Nephron (organoid): ENCODE data around the gene SPTBN1.

ENCODE experiments used
- H3K27ac Mint-ChIP-seq, 3 experiments: 2 replicates each; pipeline ENCODE4 v1.8.0; 2020; ENCODE audit warnings: mixed read lengths in 3 of 3, mild to moderate bottlenecking in 2 of 3, moderate library complexity in 1 of 3
- H3K27me3 Mint-ChIP-seq: 2 replicates; pipeline ENCODE4 v1.8.0; 2021; ENCODE audit warnings: low read depth, mild to moderate bottlenecking, moderate library complexity, mixed read lengths
- H3K36me3 Mint-ChIP-seq: 2 replicates; pipeline ENCODE4 v1.8.0; 2020; ENCODE audit warnings: low read depth, mixed read lengths
- H3K4me1 Mint-ChIP-seq: 2 replicates; pipeline ENCODE4 v1.8.0; 2020; ENCODE audit warnings: mixed read lengths
- H3K4me3 Mint-ChIP-seq, 3 experiments: 2 replicates each; pipeline ENCODE4 v1.8.0; 2020; ENCODE audit warnings: mild to moderate bottlenecking in 3 of 3, mixed read lengths in 3 of 3, moderate library complexity in 2 of 3
- H3K9me3 Mint-ChIP-seq: 2 replicates; pipeline ENCODE4 v1.8.0; 2020; ENCODE audit warnings: mixed read lengths
- TF ChIP-seq, protein P1 (sequence below), 3 experiments: fragments of 200-600 bp; sonication (generic); IDR thresholded peaks; one replicate each; pipeline ENCODE4 v1.5.0; 2021; ENCODE audit warnings: antibody characterized with exemption in 3 of 3; ENCODE audit not compliant: unreplicated experiment in 3 of 3

Gene SPTBN1

DNA sequence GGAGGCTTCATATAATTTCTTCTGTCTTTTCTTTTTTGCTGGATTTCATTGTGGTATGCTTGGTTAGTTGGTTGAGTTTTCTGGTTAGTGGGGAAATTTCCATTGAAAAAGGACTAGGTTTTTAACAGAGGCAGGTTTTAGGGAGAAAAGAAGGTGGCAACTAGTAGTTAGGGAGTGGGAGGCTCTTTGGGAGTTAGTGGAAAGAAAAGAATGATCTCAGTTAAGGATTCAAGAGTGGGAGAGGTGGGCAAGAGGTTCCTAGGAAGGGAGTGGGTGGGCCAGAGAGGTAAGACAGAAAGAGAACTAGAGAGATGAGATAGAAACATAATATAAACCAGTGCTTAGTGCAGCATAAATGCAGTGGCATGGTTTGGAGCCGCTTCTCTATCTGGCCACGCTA lies 96.9 kb downstream of the SPTBN1 start:
- Mint-ChIP-seq H3K36me3 (no peaks in the 10 kb centered on the region), H3K4me3 (no peak overlapping the region), H3K4me1 (peaks cover 40% of the 10 kb centered on the region), H3K9me3 (no peaks in the 10 kb centered on the region), H3K27me3 (peaks cover 4% of the 10 kb centered on the region), H3K27ac (peak overlapping the region in 1 of 3 experiments; percentile 19)
- TF ChIP-seq, protein P1, sequence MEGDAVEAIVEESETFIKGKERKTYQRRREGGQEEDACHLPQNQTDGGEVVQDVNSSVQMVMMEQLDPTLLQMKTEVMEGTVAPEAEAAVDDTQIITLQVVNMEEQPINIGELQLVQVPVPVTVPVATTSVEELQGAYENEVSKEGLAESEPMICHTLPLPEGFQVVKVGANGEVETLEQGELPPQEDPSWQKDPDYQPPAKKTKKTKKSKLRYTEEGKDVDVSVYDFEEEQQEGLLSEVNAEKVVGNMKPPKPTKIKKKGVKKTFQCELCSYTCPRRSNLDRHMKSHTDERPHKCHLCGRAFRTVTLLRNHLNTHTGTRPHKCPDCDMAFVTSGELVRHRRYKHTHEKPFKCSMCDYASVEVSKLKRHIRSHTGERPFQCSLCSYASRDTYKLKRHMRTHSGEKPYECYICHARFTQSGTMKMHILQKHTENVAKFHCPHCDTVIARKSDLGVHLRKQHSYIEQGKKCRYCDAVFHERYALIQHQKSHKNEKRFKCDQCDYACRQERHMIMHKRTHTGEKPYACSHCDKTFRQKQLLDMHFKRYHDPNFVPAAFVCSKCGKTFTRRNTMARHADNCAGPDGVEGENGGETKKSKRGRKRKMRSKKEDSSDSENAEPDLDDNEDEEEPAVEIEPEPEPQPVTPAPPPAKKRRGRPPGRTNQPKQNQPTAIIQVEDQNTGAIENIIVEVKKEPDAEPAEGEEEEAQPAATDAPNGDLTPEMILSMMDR (IDR thresholded peaks at IDR 0.05; ENCODE audit: unreplicated experiment in 3 of 3), result no peak

DNA sequence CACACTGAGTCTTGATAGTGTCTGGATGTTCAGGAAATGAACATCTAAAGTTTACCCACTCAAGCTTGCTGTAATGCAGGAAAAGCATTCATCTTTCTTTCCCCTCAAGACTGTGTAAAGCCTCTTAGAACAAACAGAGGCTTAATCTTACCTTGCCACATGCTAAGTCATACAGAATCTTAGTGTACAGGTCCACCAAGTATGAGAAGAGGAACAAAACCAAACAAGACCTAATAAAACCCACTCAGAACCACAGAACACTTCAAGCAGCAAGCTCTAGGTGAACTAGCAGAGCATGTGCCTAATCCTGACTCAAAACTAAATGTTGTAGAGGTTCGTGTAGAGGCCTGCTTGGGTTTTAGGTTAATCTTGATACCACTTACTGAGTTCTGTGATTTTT lies 97.6 kb downstream of the SPTBN1 start:
- TF ChIP-seq, protein P1 (IDR thresholded peaks at IDR 0.05; ENCODE audit: unreplicated experiment in 3 of 3), result no peak
- Mint-ChIP-seq H3K9me3 (no peaks in the 10 kb centered on the region), H3K4me3 (no peak overlapping the region), H3K27me3 (peaks cover 4% of the 10 kb centered on the region), H3K27ac (no peak overlapping the region), H3K4me1 (peaks cover 44% of the 10 kb centered on the region), H3K36me3 (no peaks in the 10 kb centered on the region)

DNA sequence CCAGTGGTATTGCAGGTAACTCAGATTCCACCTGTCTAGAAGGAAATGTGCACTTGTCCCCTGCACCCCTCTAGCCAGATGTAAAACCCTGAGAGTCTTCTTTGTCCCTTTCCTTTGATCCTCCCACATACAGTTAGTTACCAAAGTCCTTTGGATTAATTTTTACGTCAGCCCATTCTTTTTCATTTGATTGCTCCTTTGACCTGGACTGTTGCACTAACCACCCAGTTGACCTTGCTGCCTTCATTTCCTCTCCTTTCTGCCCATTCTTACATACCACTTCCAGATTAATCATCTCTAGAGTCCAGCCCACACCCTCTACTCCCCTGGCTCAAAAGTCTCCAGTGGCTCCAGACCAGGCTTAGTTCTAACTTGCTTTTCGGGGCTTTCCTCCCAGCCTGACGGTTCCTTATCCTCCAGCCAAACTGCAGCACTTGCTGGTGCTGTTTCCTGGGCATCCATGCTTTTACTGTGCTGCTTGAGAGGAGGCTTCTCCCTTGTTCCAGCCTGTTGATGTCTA lies 99.3 kb downstream of the SPTBN1 start:
- Mint-ChIP-seq H3K27me3 (peaks cover 4% of the 10 kb centered on the region), H3K27ac (peak overlapping the region; percentile 22 to 92 (median 82)), H3K4me1 (peaks cover 50% of the 10 kb centered on the region), H3K4me3 (no peak overlapping the region), H3K36me3 (no peaks in the 10 kb centered on the region), H3K9me3 (no peaks in the 10 kb centered on the region)
- TF ChIP-seq, protein P1 (IDR thresholded peaks at IDR 0.05; ENCODE audit: unreplicated experiment in 3 of 3), result no peak

- H3K36me3 Mint-ChIP-seq, result no peaks in the 10 kb centered on the region
- peak overlapping the region; percentile 80 to 82 (median 80) for H3K4me3 Mint-ChIP-seq
- peak overlapping the region; percentile 75 to 92 (median 82) for H3K27ac Mint-ChIP-seq
- TF ChIP-seq, protein P1 (IDR thresholded peaks at IDR 0.05; ENCODE audit: unreplicated experiment in 3 of 3), result no peak
- no peaks in the 10 kb centered on the region for H3K9me3 Mint-ChIP-seq
- H3K4me1 Mint-ChIP-seq, result peaks cover 62% of the 10 kb centered on the region
- H3K27me3 Mint-ChIP-seq, result peaks cover 4% of the 10 kb centered on the region
Measured at GRCh38 chr2:54556621-54557121, 100.5 kb downstream of the SPTBN1 start.

- no peaks in the 10 kb centered on the region for H3K9me3 Mint-ChIP-seq
- TF ChIP-seq, protein P1 (IDR thresholded peaks at IDR 0.05; ENCODE audit: unreplicated experiment in 3 of 3), result no peak
- H3K27me3 Mint-ChIP-seq, result peaks cover 4% of the 10 kb centered on the region
- H3K27ac Mint-ChIP-seq, result peak overlapping the region; percentile 75 to 92 (median 82)
- no peaks in the 10 kb centered on the region for H3K36me3 Mint-ChIP-seq
- H3K4me1 Mint-ChIP-seq, result peaks cover 66% of the 10 kb centered on the region
- H3K4me3 Mint-ChIP-seq, result peak overlapping the region; percentile 80 to 82 (median 80)
Measured at GRCh38 chr2:54557211-54557600, 101.1 kb downstream of the SPTBN1 start.

- Mint-ChIP-seq H3K36me3 (no peaks in the 10 kb centered on the region), H3K4me3 (peak overlapping the region; percentile 80 to 82 (median 80)), H3K4me1 (peaks cover 71% of the 10 kb centered on the region), H3K27ac (peak overlapping the region; percentile 75 to 92 (median 82)), H3K9me3 (no peaks in the 10 kb centered on the region), H3K27me3 (peaks cover 4% of the 10 kb centered on the region)
- TF ChIP-seq, protein P1 (IDR thresholded peaks at IDR 0.05; ENCODE audit: unreplicated experiment in 3 of 3), result no peak
Measured at GRCh38 chr2:54557601-54558187, 101.6 kb downstream of the SPTBN1 start.
